Stomach (tissue), 9 donors: ENCODE results near the gene ACTG1. TPM values are rescaled to one million over a fixed set of nuclear protein-coding genes. Genes with fewer than 3 reads are reported as not detected.

Source experiments
- DNase-seq, 2 donors: peaks; one replicate each; pipeline versions ENCODE4 v3.0.0 to v3.0.0-alpha.2; 2013 to 2019
- H3K27ac ChIP-seq, 5 donors: fragments of 200-600 bp in 4 of 5; sonication (generic) in 4 of 5; one replicate each; pipeline ENCODE4 v1.5.1; 2013 to 2019; ENCODE audit warnings: mild to moderate bottlenecking in 1 of 5, moderate library complexity in 1 of 5
- H3K27me3 ChIP-seq, 3 donors: fragments of 200-600 bp; sonication (generic); one replicate each; pipeline ENCODE4 v1.5.1; 2017 to 2019; ENCODE audit warnings: mixed run types in 1 of 3
- H3K36me3 ChIP-seq, 4 donors: fragments of 200-600 bp; sonication (generic); 1 replicate in 3 of 4; 2 replicates in 1 of 4; pipeline ENCODE4 v1.5.1; 2016 to 2019
- H3K4me1 ChIP-seq, 4 donors: fragments of 200-600 bp; sonication (generic); one replicate each; pipeline ENCODE4 v1.5.1; 2016 to 2019
- H3K4me3 ChIP-seq, 4 donors: fragments of 200-600 bp; sonication (generic) in 3 of 4; one replicate each; pipeline ENCODE4 v1.5.1; 2016 to 2019; ENCODE audit warnings: mild to moderate bottlenecking in 1 of 4
- H3K9me3 ChIP-seq, 4 donors: fragments of 200-600 bp; sonication (generic); one replicate each; pipeline ENCODE4 v1.5.1; 2016 to 2019
- CTCF ChIP-seq, 7 experiments: fragments of 450-650 bp in 4 of 7; fragments of 200-600 bp in 3 of 7; sonication (generic) in 3 of 7; IDR thresholded peaks; one replicate each; pipeline ENCODE4 v1.5.1; 2016 to 2019; ENCODE audit warnings: antibody characterized with exemption in 7 of 7, control low read depth in 2 of 7, mild to moderate bottlenecking in 1 of 7
- EP300 ChIP-seq: sonication (generic); formaldehyde crosslinking; IDR thresholded peaks from one replicate; pipeline ENCODE4 v1.6.1; 2017; ENCODE audit warnings: antibody characterized with exemption
- POLR2A ChIP-seq, 4 donors: fragments of 450-650 bp; IDR thresholded peaks; one replicate each; pipeline ENCODE4 v1.6.1; 2016; ENCODE audit warnings: antibody characterized with exemption in 4 of 4, control low read depth in 2 of 4, mild to moderate bottlenecking in 1 of 4, moderate library complexity in 1 of 4
- POLR2AphosphoS5 ChIP-seq, 3 donors: sonication (generic); formaldehyde crosslinking; IDR thresholded peaks; one replicate each; pipeline ENCODE4 v1.6.1; 2016; ENCODE audit warnings: antibody characterized with exemption in 3 of 3
- WGBS, 5 donors: extraction: QIAGEN DNeasy Blood & Tissue Kit in 3 of 5; methylation state at CpG; one replicate each; pipeline versions ENCODE4 v1.1.5 to v1.1.7; 2013 to 2018; 5-methylcytosine and 5-hydroxymethylcytosine counted together
- intact Hi-C: fragments of 100-400 bp; cut with DNase I; formaldehyde crosslinking; loops from one replicate; pipeline ENCODE4 v1.15.1; 2023; ENCODE audit warnings: low total_unique reads
- polyA plus RNA-seq, 3 donors: library from polyadenylated mRNA; stranded (reverse); fragments of 200-250 nt; gene quantifications; one replicate each; pipeline ENCODE4 v1.2.3, GENCODE V29; 2013
- total RNA-seq, 5 donors: library from RNA; depleted of rRNA; stranded (reverse); fragments of >200 nt; gene quantifications; one replicate each; pipeline versions ENCODE4 v1.1.0 to v1.2.3, GENCODE V29; 2014 to 2016
- donor health status: healthy with polysubstance abuse.
- donor health status: Bipolar disorder and iron deficiency.
- donor health status: healthy.

Gene ACTG1
- total and polyA plus RNA-seq, 8 donors: 978 to 2,952 (median 1,922) TPM

- WGBS, 5 donors: 1 to 2% (median 2%) methylated on average over 36 to 48 of the region's 48 CpGs
- H3K27ac ChIP-seq: peak overlapping the region; percentile 93 to 100 (median 100)
- no peaks in the 10 kb centered on the region for H3K27me3 ChIP-seq
- H3K4me1 ChIP-seq: peaks cover 11 to 55% (median 38%) of the 10 kb centered on the region in 4 donors
- peak overlapping the region; percentile 79 to 97 (median 89) for H3K4me3 ChIP-seq
- peaks cover 29 to 40% (median 36%) of the 10 kb centered on the region in 4 donors for H3K36me3 ChIP-seq
- intact Hi-C loops: no loop called here
- TF ChIP-seq CTCF (IDR thresholded peaks at IDR 0.05) (no peak), POLR2AphosphoS5 (IDR thresholded peaks at IDR 0.05) (peak in 1 of 3 donors; percentile 12), EP300 (no peak), POLR2A (IDR thresholded peaks at IDR 0.05) (no peak)
- no peaks in the 10 kb centered on the region for H3K9me3 ChIP-seq
- peak in 1 of 2 donors; percentile 51 for DNase-seq
These were observed 1.6 kb downstream of the ACTG1 start for GRCh38 chr17:81510785-81511553.

GRCh38 chr17:81509972-81510784, 2.4 kb downstream of the ACTG1 start:
- TF ChIP-seq EP300 (no peak), POLR2A (IDR thresholded peaks at IDR 0.05) (no peak), POLR2AphosphoS5 (IDR thresholded peaks at IDR 0.05) (peak in 2 of 3 donors; percentile 15 to 35), CTCF (IDR thresholded peaks at IDR 0.05) (no peak)

GRCh38 chr17:81509207-81509971, 3.2 kb downstream of the ACTG1 start:
- Histone ChIP-seq H3K36me3 (peaks cover 29 to 40% (median 36%) of the 10 kb centered on the region in 4 donors), H3K4me1 (peaks cover 6 to 46% (median 30%) of the 10 kb centered on the region in 4 donors), H3K27ac (peak overlapping the region; percentile 59 to 100 (median 100)), H3K27me3 (no peaks in the 10 kb centered on the region), H3K9me3 (no peaks in the 10 kb centered on the region), H3K4me3 (peak overlapping the region; percentile 79 to 97 (median 89))
- no peak for TF ChIP-seq CTCF (IDR thresholded peaks at IDR 0.05)
- TF ChIP-seq EP300: no peak
- TF ChIP-seq POLR2AphosphoS5 (IDR thresholded peaks at IDR 0.05): peak in 2 of 3 donors; percentile 22 to 40
- TF ChIP-seq POLR2A (IDR thresholded peaks at IDR 0.05): peak in 1 of 4 donors; percentile 12
- DNase-seq: peak in 1 of 2 donors; percentile 43
- intact Hi-C loops: no loop called here
- WGBS, 5 donors: 12 to 16% (median 13%) methylated on average over 12 of the region's 12 CpGs

More at GRCh38 chr17:81509972-81510784, 2.4 kb downstream of the ACTG1 start:
- H3K9me3 ChIP-seq: no peaks in the 10 kb centered on the region
- H3K4me1 ChIP-seq: peaks cover 6 to 48% (median 30%) of the 10 kb centered on the region in 4 donors
- H3K4me3 ChIP-seq: peak overlapping the region; percentile 79 to 97 (median 89)
- peak overlapping the region; percentile 93 to 100 (median 100) for H3K27ac ChIP-seq
- H3K27me3 ChIP-seq: no peaks in the 10 kb centered on the region
- no peak for DNase-seq
- H3K36me3 ChIP-seq: peaks cover 29 to 40% (median 36%) of the 10 kb centered on the region in 4 donors
- 3 to 5% (median 4%) methylated on average over 22 of the region's 22 CpGs for WGBS, 5 donors
- intact Hi-C loops: no loop called here
